GM18951 (cell line): ENCODE measurements around the gene MYBPC1.

Source experiments
- POLR2A ChIP-seq: IDR thresholded peaks from 4 replicates; pipeline ENCODE4 v1.6.1; 2011; ENCODE audit warnings: mild to moderate bottlenecking; ENCODE audit not compliant: insufficient read length, insufficient read depth; ENCODE audit errors: extremely low read depth
- in situ Hi-C: fragments of 300-500 bp; cut with MboI; formaldehyde crosslinking; loops from one replicate; pipeline ENCODE4 v1.12.0; 2022; ENCODE audit warnings: low sequenced_read_pairs, mixed read lengths, inconsistent platforms; ENCODE audit not compliant: unreplicated experiment

MYBPC1 gene

DNA sequence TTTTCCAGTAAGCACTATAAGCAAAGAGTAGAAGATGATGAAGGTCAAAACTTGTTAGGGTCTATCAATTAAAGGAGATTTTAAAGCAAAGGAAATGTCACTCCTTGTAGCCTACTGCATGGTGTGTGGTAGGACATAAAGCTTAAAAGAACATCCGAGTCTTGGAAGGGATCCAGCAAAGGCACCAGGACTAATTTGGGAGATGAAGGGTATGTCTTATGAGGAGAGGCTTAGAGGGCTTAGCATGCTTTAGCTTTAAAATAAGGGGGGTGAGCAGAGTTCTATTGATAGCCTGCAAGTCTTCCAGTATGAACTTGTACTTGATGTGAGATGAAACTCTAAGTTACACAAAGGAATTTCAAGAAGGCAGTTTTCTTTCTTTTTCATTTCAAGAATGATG is 11.8 kb upstream of the MYBPC1 start:
- in situ Hi-C loops = no loop called here
- no peak for TF ChIP-seq POLR2A

- TF ChIP-seq POLR2A = no peak
- in situ Hi-C loops = no loop called here
Observed at GRCh38 chr12:101590383-101590782, 4.4 kb upstream of the MYBPC1 start.

GRCh38 chr12:101591781-101592180 is 3.0 kb upstream of the MYBPC1 start:
- in situ Hi-C loops = no loop called here
- TF ChIP-seq POLR2A = no peak

GRCh38 chr12:101592448-101592847 is 2.3 kb upstream of the MYBPC1 start:
- TF ChIP-seq POLR2A = no peak
- in situ Hi-C loops = no loop called here

- no peak for TF ChIP-seq POLR2A
- in situ Hi-C loops = no loop called here
Observed at GRCh38 chr12:101592921-101593320, 1.9 kb upstream of the MYBPC1 start.

DNA sequence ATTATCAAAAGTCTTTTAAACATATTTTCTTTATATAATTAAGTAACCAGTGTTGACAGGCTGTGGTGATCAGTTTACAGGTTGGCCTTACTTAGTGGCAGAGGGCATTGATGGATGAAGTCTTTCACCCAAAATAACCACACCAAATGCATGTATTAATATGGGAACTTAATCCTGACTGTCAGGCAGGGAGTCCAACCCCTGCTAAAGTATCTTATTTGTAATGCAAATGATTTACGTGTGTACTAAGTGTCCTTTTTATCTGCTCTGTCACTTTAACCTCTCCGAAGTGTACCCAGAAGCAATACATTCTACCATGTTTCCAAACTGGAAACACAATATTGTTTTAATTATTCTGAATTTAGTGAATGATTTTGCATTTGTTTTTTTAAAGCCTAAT is 1.4 kb downstream of the MYBPC1 start:
- TF ChIP-seq POLR2A = no peak
- in situ Hi-C loops = no loop called here

DNA sequence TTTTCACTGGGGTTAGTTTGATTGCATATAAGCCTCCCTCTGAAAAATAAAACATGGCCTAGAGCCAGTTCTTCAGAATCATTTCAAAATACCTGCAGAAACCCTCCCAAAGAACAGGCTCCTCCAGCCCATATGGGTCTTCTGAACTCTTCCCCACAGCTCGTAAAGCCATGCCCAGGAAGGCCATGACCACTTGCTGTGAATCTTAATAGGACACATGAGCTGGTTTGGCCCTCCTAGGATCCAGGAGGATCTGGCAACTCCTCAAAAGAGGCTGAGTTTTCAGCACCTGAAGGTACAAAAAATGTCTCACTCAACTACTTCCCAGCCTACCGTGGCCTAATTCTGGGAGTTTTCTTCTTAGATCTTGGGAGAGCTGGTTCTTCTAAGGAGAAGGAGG is 2.4 kb downstream of the MYBPC1 start:
- in situ Hi-C loops = no loop called here
- no peak for TF ChIP-seq POLR2A

DNA sequence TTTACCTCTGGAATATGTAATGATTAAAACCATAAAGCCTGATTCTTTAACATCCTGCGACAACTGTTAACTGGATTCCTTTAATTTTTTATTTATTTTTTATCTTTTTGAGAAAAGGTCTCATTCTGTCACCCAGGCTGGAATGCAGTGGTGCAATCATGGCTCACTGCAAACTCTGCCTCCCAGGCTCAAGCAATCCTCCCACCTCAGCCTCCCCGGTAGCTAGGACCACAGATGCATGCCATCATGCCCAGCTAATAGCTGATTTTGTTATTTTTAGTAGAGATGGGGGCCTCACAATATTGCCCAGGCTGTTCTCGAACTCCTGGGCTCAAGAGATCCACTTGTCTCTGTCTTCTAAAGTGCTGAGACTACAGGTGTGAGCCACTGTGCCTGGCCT is 3.7 kb downstream of the MYBPC1 start:
- TF ChIP-seq POLR2A = no peak
- in situ Hi-C loops = no loop called here

GRCh38 chr12:101599311-101599710 is 4.5 kb downstream of the MYBPC1 start:
- in situ Hi-C loops = no loop called here
- no peak for TF ChIP-seq POLR2A

- in situ Hi-C loops = no loop called here
- TF ChIP-seq POLR2A = no peak
Observed at GRCh38 chr12:101599771-101600484, 5.2 kb downstream of the MYBPC1 start.

DNA sequence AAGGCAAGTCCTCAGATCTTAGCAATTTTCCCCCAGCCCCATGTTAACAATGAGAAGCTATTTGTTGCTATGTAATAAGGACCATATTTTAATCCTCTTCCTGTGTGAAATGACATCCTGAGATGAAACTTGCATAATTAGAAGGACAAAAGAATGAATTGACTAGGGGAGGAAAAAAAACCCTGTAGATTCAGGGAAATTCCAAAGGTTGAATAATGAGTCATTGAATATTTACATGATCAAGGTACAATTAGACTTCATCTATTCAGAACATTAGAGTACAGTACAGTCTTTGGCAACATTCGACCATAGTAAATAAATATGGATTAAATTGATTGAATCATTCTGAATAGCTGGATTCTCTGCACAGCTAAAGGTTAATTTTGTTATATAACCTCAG is 9.4 kb downstream of the MYBPC1 start:
- in situ Hi-C loops = no loop called here
- no peak for TF ChIP-seq POLR2A

- TF ChIP-seq POLR2A = no peak
- in situ Hi-C loops = no loop called here
Observed at GRCh38 chr12:101607894-101608293, 13.1 kb downstream of the MYBPC1 start.

DNA sequence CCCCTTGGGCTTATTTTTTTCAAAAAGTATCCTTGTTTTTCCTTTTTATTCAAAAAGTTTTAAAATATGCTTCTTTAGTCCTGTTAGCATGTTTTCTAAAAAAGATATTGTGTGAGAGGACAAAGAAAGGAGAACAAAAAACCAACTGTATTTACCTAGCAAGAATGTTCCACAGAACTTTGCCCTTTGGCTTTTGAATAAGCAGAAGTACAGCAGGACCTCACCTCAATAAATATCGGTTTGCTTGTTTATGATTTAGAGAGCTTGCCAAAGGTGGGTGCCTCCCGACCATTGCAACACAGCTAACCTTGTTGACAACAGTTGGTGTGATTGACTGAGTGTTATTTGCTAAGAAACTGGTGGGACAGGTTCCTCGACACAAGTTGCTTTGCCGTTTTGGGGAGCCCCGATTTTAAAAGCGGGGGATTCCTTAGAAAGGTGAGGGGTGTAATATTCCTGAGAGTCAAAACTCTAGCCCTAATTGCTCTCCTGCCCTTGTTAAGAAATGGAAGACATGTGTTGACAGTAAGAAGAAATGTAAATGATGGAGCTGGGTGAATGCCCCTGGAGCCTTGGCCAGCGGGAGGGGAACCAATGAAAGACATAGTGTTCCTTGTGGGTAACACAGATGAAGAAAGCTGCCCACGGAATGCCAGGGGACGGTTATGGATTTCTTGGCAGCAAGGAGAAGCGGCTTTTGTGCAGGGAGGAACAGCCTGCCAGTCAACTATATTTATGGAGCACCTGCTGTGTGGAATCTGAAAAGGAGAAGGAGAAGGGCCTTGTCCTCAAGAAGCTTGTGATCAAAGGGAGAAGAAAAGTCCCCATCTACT is 13.7 kb downstream of the MYBPC1 start:
- TF ChIP-seq POLR2A = no peak
- in situ Hi-C loops = no loop called here

GRCh38 chr12:101609198-101609597 is 14.4 kb downstream of the MYBPC1 start:
- in situ Hi-C loops = no loop called here
- no peak for TF ChIP-seq POLR2A
